ENCODE measurements around the gene APIP. TPM values are rescaled to one million over a fixed set of nuclear protein-coding genes. Genes with fewer than 3 reads are reported as not detected.
A peak's percentile ranks its signal among the peaks of the same experiment; 100 is the strongest.
"Not testable (repeated sequence)": the region's sequence is repeated elsewhere in the genome, so short reads cannot be mapped to it uniquely, and the experiment has no call there.

Gene APIP
- polyA plus RNA-seq, 1 donor from 2014 or later = 17.2 TPM

GRCh38 chr11:34910817-34911216 lies 5.4 kb downstream of the APIP start:
- Mint-ChIP-seq H3K27ac (no peak overlapping the region), H3K27me3 (no peaks in the 10 kb centered on the region), H3K9me3 (peaks cover 0 to 1% (median 0%) of the 10 kb centered on the region in 3 donors), H3K4me3 (no peak overlapping the region), H3K36me3 (peaks cover 9% of the 10 kb centered on the region), H3K4me1 (peaks cover 7 to 15% (median 14%) of the 10 kb centered on the region in 3 donors)

DNA sequence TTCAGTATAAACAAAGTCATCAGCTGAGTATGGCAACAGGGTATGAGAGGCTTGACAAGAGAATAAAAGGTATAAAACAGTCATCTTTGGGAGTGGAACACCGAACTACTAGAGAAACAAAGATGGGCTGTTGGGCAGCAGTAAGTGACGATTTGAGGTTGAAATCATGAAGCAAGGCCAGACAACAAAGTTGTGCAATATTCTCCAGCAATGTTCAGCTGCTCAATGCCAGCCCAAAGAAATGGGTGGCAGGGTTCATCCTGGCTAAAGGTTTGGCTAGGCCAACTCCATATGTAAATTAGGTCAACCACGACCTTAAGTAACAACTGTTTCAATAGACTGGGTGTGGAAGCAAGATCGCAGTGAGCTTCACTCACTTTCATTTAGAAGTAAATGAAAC lies 6.2 kb downstream of the APIP start:
- Mint-ChIP-seq H3K4me1 (peaks cover 2 to 9% (median 6%) of the 10 kb centered on the region in 3 donors), H3K27me3 (no peaks in the 10 kb centered on the region), H3K36me3 (peaks cover 8% of the 10 kb centered on the region), H3K9me3 (peaks cover 0 to 1% (median under 1%) of the 10 kb centered on the region in 3 donors), H3K27ac (no peak overlapping the region), H3K4me3 (no peak overlapping the region)

GRCh38 chr11:34909415-34909814 lies 6.8 kb downstream of the APIP start:
- H3K27me3 Mint-ChIP-seq = no peaks in the 10 kb centered on the region
- no peak overlapping the region for H3K4me3 Mint-ChIP-seq

DNA sequence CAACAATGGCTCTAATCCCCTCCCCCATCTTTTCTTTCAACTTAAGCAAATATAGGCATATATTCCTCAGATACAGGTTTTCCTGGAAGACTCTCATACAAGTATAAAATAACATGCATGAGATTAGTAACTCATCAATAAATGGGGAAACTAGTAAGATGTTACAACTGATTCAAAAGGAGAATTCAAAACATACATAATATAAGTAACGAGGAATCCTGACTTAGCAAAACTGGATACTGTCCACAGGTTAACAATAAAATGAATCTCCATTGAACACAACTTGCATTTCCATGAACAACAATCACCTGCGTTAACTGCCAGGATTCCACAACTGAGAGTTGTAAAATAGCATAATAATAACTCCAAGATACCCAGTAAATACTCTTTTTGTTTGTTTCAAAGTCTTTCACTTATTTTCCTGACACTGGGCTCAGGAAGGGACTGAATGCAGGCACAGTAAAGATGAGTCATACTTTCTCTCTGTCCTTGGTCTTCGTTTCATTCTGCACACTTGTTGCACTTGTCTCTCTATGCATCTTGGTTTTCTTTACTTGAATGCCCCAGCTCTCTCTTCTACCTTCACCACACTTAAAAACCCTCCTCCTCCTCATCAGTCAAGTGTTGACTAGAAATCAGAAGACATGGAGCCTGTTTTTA lies 8.1 kb downstream of the APIP start:
- Mint-ChIP-seq H3K27me3 (no peaks in the 10 kb centered on the region), H3K27ac (no peak overlapping the region), H3K9me3 (peaks cover 1 to 9% (median 2%) of the 10 kb centered on the region in 3 donors), H3K4me3 (no peak overlapping the region), H3K36me3 (peaks cover 9% of the 10 kb centered on the region), H3K4me1 (peaks cover 0 to 6% (median 6%) of the 10 kb centered on the region in 3 donors)

More at GRCh38 chr11:34909415-34909814, 6.8 kb downstream of the APIP start:
- peaks cover 8% of the 10 kb centered on the region for H3K36me3 Mint-ChIP-seq
- peaks cover 2 to 11% (median 8%) of the 10 kb centered on the region in 3 donors for H3K4me1 Mint-ChIP-seq
- H3K27ac Mint-ChIP-seq = no peak overlapping the region
- H3K9me3 Mint-ChIP-seq = peaks cover under 1 to 6% (median 1%) of the 10 kb centered on the region in 3 donors

- Mint-ChIP-seq H3K4me3 (no peak overlapping the region), H3K9me3 (peaks cover 1 to 9% (median 4%) of the 10 kb centered on the region in 3 donors), H3K36me3 (peaks cover 9% of the 10 kb centered on the region)
Observed at GRCh38 chr11:34905666-34906065, 10.5 kb downstream of the APIP start.

GRCh38 chr11:34904421-34904955 lies 11.7 kb downstream of the APIP start:
- Mint-ChIP-seq H3K36me3 (peaks cover 9% of the 10 kb centered on the region), H3K9me3 (peaks cover 4 to 14% (median 12%) of the 10 kb centered on the region in 3 donors), H3K4me1 (peaks cover 0 to 6% (median 6%) of the 10 kb centered on the region in 3 donors), H3K27ac (no peak overlapping the region), H3K27me3 (no peaks in the 10 kb centered on the region), H3K4me3 (no peak overlapping the region)

More at GRCh38 chr11:34905666-34906065, 10.5 kb downstream of the APIP start:
- H3K4me1 Mint-ChIP-seq = peaks cover 0 to 6% (median 6%) of the 10 kb centered on the region in 3 donors
- no peak overlapping the region for H3K27ac Mint-ChIP-seq
- no peaks in the 10 kb centered on the region for H3K27me3 Mint-ChIP-seq

- Mint-ChIP-seq H3K4me1 (peaks cover 0 to 4% (median 3%) of the 10 kb centered on the region in 3 donors), H3K4me3 (no peak overlapping the region), H3K27ac (no peak overlapping the region), H3K9me3 (peaks cover 6 to 21% (median 19%) of the 10 kb centered on the region in 3 donors), H3K36me3 (peaks cover 10% of the 10 kb centered on the region), H3K27me3 (no peaks in the 10 kb centered on the region)
Observed at GRCh38 chr11:34899633-34900016, 16.6 kb downstream of the APIP start.

DNA sequence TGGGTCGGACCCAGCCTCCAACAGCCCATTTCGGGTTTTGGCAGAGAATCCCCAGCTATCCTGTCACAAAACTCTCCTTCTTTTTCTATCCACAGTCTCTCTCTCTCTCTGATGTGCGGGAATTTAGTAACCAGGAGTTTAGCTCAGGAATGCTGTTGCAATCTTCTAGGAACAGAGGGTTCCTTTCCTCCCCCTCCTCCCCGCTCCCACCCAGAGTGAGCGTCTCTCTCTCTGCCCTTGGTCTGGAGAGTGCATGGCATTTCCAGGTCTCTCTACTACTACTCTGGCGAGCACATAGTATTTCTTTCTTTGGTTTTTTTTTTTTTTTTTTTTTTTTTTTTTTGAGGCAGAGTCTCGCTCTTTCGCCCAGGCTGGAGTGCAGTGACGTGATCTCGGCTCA lies 17.7 kb downstream of the APIP start:
- no peak overlapping the region for H3K4me3 Mint-ChIP-seq
- H3K36me3 Mint-ChIP-seq = peaks cover 7% of the 10 kb centered on the region
- H3K27me3 Mint-ChIP-seq = no peaks in the 10 kb centered on the region
- H3K4me1 Mint-ChIP-seq = no peaks in the 10 kb centered on the region
- peaks cover 6 to 19% (median 14%) of the 10 kb centered on the region in 3 donors for H3K9me3 Mint-ChIP-seq
- H3K27ac Mint-ChIP-seq = peak overlapping the region in 1 of 3 donors; percentile 52

GRCh38 chr11:34897171-34897870 lies 18.9 kb downstream of the APIP start:
- no peaks in the 10 kb centered on the region for H3K4me1 Mint-ChIP-seq
- H3K36me3 Mint-ChIP-seq = peaks cover 6% of the 10 kb centered on the region
- no peak overlapping the region for H3K27ac Mint-ChIP-seq
- H3K9me3 Mint-ChIP-seq = peaks cover 6 to 19% (median 14%) of the 10 kb centered on the region in 3 donors
- no peak overlapping the region for H3K4me3 Mint-ChIP-seq
- no peaks in the 10 kb centered on the region for H3K27me3 Mint-ChIP-seq

- peaks cover 6 to 16% (median 14%) of the 10 kb centered on the region in 3 donors for H3K9me3 Mint-ChIP-seq
- not testable (repeated sequence) for H3K27ac Mint-ChIP-seq, H3K27me3 Mint-ChIP-seq, H3K4me1 Mint-ChIP-seq, H3K36me3 Mint-ChIP-seq, H3K4me3 Mint-ChIP-seq
Observed at GRCh38 chr11:34896191-34896590, 20.0 kb downstream of the APIP start.

GRCh38 chr11:34893416-34893815 lies 22.8 kb downstream of the APIP start:
- peaks cover 4% of the 10 kb centered on the region for H3K36me3 Mint-ChIP-seq
- no peaks in the 10 kb centered on the region for H3K27me3 Mint-ChIP-seq
- H3K9me3 Mint-ChIP-seq = peaks cover 3 to 11% (median 3%) of the 10 kb centered on the region in 3 donors
- no peaks in the 10 kb centered on the region for H3K4me1 Mint-ChIP-seq
- H3K4me3 Mint-ChIP-seq = no peak overlapping the region
- no peak overlapping the region for H3K27ac Mint-ChIP-seq

DNA sequence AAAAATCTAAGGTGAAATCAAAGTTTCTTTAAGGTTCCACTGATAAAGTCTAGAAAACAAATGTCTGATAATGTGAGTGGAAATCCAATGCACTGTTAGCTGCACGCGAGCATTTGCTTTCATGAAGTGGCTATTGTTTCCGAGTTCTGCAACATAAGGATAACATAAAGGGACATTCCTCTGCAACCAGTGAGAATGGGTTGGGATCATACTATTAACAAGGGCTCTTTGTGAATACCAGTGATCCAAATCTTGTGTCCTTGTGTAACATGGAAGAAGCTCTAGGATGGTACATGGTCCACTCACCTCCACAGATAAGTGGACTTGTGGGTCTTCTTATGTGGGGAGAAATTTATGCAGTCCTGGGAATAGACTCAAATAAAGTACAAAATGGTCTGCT lies 24.6 kb downstream of the APIP start:
- H3K9me3 Mint-ChIP-seq = peaks cover 0 to 5% (median 2%) of the 10 kb centered on the region in 3 donors
- H3K4me1 Mint-ChIP-seq = no peaks in the 10 kb centered on the region
- H3K27ac Mint-ChIP-seq = no peak overlapping the region
- H3K4me3 Mint-ChIP-seq = no peak overlapping the region
- no peaks in the 10 kb centered on the region for H3K27me3 Mint-ChIP-seq
- peaks cover 7% of the 10 kb centered on the region for H3K36me3 Mint-ChIP-seq

GRCh38 chr11:34890812-34891211 lies 25.4 kb downstream of the APIP start:
- no peak overlapping the region for H3K27ac Mint-ChIP-seq
- H3K9me3 Mint-ChIP-seq = no peaks in the 10 kb centered on the region
- H3K4me1 Mint-ChIP-seq = no peaks in the 10 kb centered on the region
- no peaks in the 10 kb centered on the region for H3K27me3 Mint-ChIP-seq
- no peak overlapping the region for H3K4me3 Mint-ChIP-seq
- peaks cover 5% of the 10 kb centered on the region for H3K36me3 Mint-ChIP-seq

DNA sequence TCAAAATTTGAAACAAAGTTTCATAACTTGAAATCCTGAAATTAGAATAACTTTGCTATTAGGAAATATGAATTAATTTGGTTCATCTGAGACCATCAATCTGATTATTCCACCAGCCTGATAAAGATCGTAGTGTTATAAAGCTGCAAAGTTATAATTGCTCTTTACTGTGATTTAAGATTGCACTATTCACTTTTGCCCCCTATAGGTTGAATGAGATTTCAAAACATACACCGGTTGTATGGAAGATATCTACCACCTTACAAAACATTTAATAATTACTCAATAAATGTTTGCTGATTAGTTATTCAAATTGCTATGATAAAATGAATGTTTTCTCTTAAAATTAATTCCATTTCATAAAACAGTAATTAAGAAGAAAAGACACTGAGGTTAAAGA lies 26.1 kb downstream of the APIP start:
- Mint-ChIP-seq H3K9me3 (no peaks in the 10 kb centered on the region), H3K36me3 (peaks cover 6% of the 10 kb centered on the region), H3K4me3 (no peak overlapping the region)

GRCh38 chr11:34887260-34887659 lies 28.9 kb downstream of the APIP start:
- Mint-ChIP-seq H3K36me3 (peaks cover 13% of the 10 kb centered on the region), H3K27ac (no peak overlapping the region), H3K9me3 (no peaks in the 10 kb centered on the region), H3K27me3 (no peaks in the 10 kb centered on the region), H3K4me3 (no peak overlapping the region), H3K4me1 (no peaks in the 10 kb centered on the region)

More for the DNA sequence above, 26.1 kb downstream of the APIP start:
- H3K4me1 Mint-ChIP-seq = no peaks in the 10 kb centered on the region
- no peaks in the 10 kb centered on the region for H3K27me3 Mint-ChIP-seq
- no peak overlapping the region for H3K27ac Mint-ChIP-seq

Measured in IgD-negative memory B cell (primary cell).